Endothelial cell of umbilical vein (primary cell): ENCODE data around the gene ASZ1.

Experiments
- POLR2AphosphoS5 ChIP-seq: IDR thresholded peaks from 2 replicates; pipeline ENCODE4 v1.6.1; 2012; ENCODE audit warnings: low read depth, mild to moderate bottlenecking, control low read depth, low read length, moderate library complexity; ENCODE audit not compliant: insufficient read depth
- TF ChIP-seq, protein P1 (sequence below): IDR thresholded peaks from 2 replicates; pipeline ENCODE4 v1.6.1; 2011; ENCODE audit not compliant: insufficient read depth, insufficient read length
- TF ChIP-seq, protein P2 (sequence below), 2 donors: IDR thresholded peaks; 1 replicate in 1 of 2; 2 replicates in 1 of 2; pipeline ENCODE4 v1.5.1; 2011; ENCODE audit warnings: low read length in 2 of 2, mild to moderate bottlenecking in 2 of 2, moderate library complexity in 2 of 2, control low read depth in 1 of 2, inconsistent platforms in 1 of 2, low read depth in 1 of 2; ENCODE audit not compliant: insufficient read depth in 1 of 2; ENCODE audit errors: extremely low read depth in 1 of 2

DNA sequence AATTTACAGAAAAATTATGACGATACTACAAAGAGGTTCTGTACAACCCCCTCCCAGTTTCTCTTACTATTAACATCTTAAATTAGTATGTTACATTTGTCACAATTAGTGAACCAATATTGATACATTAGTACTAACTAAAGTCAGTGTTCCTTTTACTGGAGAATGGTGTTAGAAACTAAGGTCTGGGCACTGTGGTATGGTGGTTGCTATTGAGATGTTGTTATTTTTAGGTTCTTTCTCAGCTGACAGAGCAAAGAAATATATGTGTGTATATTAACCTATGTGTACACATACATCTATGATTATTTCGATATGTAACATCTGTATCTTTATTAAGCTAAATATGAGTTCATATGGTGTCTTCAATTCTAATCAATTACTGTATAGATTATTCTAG lies 40.9 kb upstream of the ASZ1 start:
- TF ChIP-seq, protein P1, sequence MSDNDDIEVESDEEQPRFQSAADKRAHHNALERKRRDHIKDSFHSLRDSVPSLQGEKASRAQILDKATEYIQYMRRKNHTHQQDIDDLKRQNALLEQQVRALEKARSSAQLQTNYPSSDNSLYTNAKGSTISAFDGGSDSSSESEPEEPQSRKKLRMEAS, result no peak
- TF ChIP-seq POLR2AphosphoS5, result no peak
- TF ChIP-seq, protein P2, sequence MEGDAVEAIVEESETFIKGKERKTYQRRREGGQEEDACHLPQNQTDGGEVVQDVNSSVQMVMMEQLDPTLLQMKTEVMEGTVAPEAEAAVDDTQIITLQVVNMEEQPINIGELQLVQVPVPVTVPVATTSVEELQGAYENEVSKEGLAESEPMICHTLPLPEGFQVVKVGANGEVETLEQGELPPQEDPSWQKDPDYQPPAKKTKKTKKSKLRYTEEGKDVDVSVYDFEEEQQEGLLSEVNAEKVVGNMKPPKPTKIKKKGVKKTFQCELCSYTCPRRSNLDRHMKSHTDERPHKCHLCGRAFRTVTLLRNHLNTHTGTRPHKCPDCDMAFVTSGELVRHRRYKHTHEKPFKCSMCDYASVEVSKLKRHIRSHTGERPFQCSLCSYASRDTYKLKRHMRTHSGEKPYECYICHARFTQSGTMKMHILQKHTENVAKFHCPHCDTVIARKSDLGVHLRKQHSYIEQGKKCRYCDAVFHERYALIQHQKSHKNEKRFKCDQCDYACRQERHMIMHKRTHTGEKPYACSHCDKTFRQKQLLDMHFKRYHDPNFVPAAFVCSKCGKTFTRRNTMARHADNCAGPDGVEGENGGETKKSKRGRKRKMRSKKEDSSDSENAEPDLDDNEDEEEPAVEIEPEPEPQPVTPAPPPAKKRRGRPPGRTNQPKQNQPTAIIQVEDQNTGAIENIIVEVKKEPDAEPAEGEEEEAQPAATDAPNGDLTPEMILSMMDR (IDR thresholded peaks at IDR 0.05; ENCODE audit: extremely low read depth in 1 of 2, insufficient read depth in 1 of 2, low read depth in 1 of 2, low read length in 2 of 2), result no peak
